NCI-H345 treated with DMSO at 0.1 percent for 48 hours (cell line): ENCODE measurements around the gene RAB3D.

Experiments used
- DNase-seq: peaks from one replicate; lab custom pipeline; 2025; ENCODE audit not compliant: unreplicated experiment; lab: John Stamatoyannopoulos, UW

Gene RAB3D

GRCh38 chr19:11296264-11296663 is 43.2 kb downstream of the RAB3D start:
- DNase-seq = no peak

- no peak for DNase-seq
Observed at GRCh38 chr19:11295665-11296245, 43.7 kb downstream of the RAB3D start, which contains the start of gene TSPAN16. Gene TSPAN16 (plus strand): TSS chr19:11296160. CDS start chr19:11296298, 138 bp downstream.

- no peak for DNase-seq
Observed at GRCh38 chr19:11295180-11295579, 44.3 kb downstream of the RAB3D start.

- peak; percentile 16 for DNase-seq
Observed at GRCh38 chr19:11293433-11294389, 45.7 kb downstream of the RAB3D start.

DNA sequence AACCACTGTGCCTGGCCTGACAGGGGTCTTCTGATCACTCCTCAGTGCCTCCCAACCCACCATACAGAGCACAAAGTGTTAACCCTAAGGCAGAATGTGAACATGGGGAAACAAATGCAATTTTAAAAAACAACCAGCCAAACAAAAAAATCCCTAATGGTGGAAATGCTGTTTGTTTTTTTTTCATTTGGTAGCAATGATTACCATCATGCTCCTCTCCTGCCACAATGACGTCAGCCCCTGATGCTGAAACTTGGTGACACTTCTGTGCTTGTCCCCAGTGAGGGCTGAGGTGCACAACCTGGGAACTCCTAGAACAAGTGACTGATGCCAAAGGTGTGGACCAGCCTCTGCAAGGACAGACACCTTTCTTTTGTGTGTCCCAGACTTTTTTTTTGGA is 47.5 kb downstream of the RAB3D start:
- DNase-seq = no peak

GRCh38 chr19:11291415-11291814 is 48.0 kb downstream of the RAB3D start:
- no peak for DNase-seq

GRCh38 chr19:11290256-11290655 is 49.2 kb downstream of the RAB3D start:
- DNase-seq = no peak

- no peak for DNase-seq
Observed at GRCh38 chr19:11288349-11288748, 51.1 kb downstream of the RAB3D start.

DNA sequence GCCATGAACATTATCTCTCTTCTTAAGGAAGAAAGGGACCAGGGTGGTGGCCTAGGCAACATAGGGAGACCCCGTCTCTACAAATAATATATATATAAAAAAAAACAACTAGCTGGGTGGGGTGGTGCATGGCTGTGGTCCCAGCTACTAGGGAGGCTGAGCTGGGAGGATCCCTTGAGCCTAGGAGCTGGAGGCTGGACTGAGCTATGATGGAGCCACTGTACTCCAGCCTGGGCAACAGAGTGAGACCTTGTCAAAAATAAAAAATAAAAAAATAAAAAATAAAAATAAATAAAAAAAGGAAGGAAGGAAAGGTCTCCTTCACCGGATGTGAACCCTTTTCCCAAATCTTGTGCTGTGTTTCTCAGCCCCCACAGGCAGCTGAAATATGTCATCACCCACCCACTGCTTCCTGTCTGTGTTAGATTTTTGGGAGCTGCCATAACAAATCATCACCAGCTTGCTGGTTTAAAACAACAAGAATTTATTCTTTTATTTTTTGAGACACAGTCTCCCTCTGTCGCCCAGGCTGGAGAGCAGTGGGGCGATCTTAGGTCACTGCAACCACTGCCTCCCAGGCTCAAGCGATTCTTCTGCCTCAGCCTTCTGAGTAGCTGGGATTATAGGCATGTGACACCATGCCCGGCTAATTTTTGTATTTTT is 53.0 kb downstream of the RAB3D start:
- no peak for DNase-seq

DNA sequence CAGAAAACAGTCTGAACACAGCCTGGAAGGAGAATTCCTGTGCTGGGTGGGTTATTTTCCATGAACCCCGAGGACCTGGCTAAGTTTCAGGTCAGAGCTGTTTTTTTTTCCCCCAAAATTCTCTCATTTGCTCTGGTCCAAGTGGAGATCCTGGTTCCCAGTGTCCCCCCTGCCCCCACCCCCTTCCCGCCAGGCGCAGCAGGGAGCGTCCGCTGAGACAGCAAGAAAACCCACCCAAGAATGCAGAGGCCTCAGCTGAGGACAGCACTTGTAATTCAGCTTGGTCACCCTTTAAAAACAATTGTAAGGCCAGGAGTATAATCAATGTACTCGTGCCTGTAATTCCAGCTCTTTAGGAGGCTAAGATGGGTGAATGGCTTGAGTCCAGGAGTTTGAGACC is 54.9 kb downstream of the RAB3D start:
- DNase-seq = no peak

DNA sequence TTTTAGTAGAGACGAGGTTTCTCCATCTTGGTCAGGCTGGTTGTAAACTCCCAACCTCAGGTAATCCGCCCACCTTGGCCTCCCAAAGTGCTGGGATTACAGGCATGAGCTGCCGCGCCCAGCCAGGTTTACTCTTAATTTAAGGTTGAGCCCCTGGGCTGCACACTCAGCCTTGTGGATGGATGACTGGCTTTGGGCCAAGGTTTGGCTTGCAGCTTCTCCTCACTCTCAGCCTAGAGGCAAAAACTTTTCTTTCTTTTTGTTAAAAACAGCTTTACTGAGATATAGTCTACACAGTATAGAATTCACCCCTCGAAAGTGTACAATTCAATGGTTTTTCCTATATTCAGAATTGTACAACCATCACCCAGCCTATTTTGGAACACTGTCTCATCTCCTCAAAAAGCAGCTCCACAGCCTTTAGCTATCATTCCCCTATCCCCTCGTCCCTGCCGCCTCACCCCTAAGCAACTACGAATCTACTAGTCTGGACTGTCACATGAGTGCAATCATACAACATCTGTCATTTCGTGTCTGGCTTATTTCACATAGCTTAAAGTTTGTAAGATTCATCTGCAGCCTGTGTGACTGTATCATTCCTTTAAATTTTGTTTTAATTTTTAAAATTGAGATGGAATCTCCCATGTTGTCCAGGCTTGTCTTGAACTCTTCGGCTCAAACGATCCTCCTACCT is 58.0 kb downstream of the RAB3D start:
- no peak for DNase-seq

GRCh38 chr19:11279505-11280236 is 59.8 kb downstream of the RAB3D start:
- DNase-seq = no peak

DNA sequence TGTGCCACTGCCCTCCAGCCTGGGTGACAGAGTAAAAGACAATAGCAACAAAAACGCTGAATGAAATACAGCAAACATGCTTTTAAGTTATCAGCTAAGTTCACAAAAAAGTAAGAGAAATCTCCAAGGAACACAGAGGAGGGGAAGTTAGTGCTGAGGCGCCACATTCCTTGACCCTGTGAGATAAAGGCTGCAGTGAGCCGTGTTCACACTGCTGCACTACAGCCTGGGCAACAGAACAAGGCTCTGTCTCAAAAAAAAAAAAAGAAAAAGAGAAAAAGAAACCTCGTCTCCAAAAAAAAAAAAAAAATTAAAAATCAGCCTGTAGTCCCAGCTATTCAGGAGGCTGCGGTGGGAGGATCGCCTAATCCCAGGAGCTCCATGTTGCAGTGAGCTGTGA is 60.8 kb downstream of the RAB3D start:
- no peak for DNase-seq

- DNase-seq = no peak
Observed at GRCh38 chr19:11274533-11275086, 64.8 kb downstream of the RAB3D start.

DNA sequence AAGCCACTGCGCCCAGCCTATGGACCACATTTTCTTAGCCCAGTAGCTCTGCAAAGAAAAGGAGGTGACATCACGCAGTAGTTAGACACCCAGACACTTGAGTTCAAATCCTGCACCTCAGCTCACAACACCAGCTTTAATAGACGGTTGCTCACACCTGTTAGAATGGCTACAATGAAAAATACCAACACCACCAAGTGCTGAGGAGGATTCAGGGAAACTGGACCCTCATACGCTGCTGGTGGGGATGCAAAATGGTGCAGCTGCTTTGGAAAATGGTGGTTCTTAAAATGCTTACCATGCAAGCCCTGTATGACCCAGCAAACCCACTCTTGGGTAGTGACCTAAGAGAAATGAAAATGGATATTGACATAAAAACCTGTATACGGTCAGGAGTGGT is 65.5 kb downstream of the RAB3D start:
- DNase-seq = no peak

- DNase-seq = no peak
Observed at GRCh38 chr19:11273296-11273695, 66.2 kb downstream of the RAB3D start.
